GM23338 (cell line): ENCODE data around the gene GLI1.

Source experiments
- CREB1 ChIP-seq: fragments of 250-450 bp; sonication (Bioruptor Pico); IDR thresholded peaks from 2 replicates; pipeline ENCODE4 v1.5.0; 2020; ENCODE audit warnings: low read depth, mild to moderate bottlenecking, moderate library complexity
- CTCF ChIP-seq, 2 experiments: fragments of 200-600 bp in 1 of 2; sonication (generic) in 1 of 2; conservative IDR thresholded peaks; 2 replicates each; pipeline versions ENCODE4 v1.5.1 to v1.6.1; 2016 to 2017; ENCODE audit warnings: antibody characterized with exemption in 2 of 2, low read depth in 2 of 2, mild to moderate bottlenecking in 2 of 2, moderate library complexity in 1 of 2
- ETS1 ChIP-seq: IDR thresholded peaks from 2 replicates; pipeline ENCODE4 v1.6.1; 2016; ENCODE audit warnings: antibody characterized with exemption
- EZH2 ChIP-seq: fragments of 200-600 bp; sonication (generic); IDR thresholded peaks from one replicate; pipeline ENCODE4 v1.8.0; 2017; ENCODE audit warnings: antibody characterized with exemption, mild to moderate bottlenecking, low read depth; ENCODE audit not compliant: unreplicated experiment
- EZH2phosphoT487 ChIP-seq: fragments of 200-600 bp; sonication (generic); IDR thresholded peaks from one replicate; pipeline ENCODE4 v1.8.1; 2018; ENCODE audit warnings: antibody characterized with exemption; ENCODE audit not compliant: unreplicated experiment
- JUNB ChIP-seq: IDR thresholded peaks from one replicate; pipeline ENCODE4 v1.6.1; 2016; ENCODE audit warnings: antibody characterized with exemption; ENCODE audit not compliant: unreplicated experiment
- POLR2AphosphoS5 ChIP-seq: IDR thresholded peaks from 2 replicates; pipeline ENCODE4 v1.6.1; 2016; ENCODE audit warnings: antibody characterized with exemption, low read depth
- REST ChIP-seq: IDR thresholded peaks from one replicate; pipeline ENCODE4 v1.6.1; 2018; ENCODE audit warnings: antibody characterized with exemption; ENCODE audit not compliant: unreplicated experiment
- STAT1 ChIP-seq: IDR thresholded peaks from one replicate; pipeline ENCODE4 v1.6.1; 2016; ENCODE audit warnings: antibody characterized with exemption; ENCODE audit not compliant: unreplicated experiment
- ZNF114 ChIP-seq: fragments of 250-450 bp; sonication (Bioruptor Pico); IDR thresholded peaks from 2 replicates; pipeline ENCODE4 v1.5.0; 2020; ENCODE audit warnings: mild to moderate bottlenecking, moderate library complexity
- ZNF462 ChIP-seq: fragments of 250-450 bp; sonication (Bioruptor Pico); IDR thresholded peaks from 2 replicates; pipeline ENCODE4 v1.5.0; 2020; ENCODE audit warnings: mild to moderate bottlenecking, moderate library complexity

GRCh38 chr12:57479376-57480115 lies 20.0 kb downstream of the GLI1 start, which contains the start of gene ARHGAP9:
- TF ChIP-seq POLR2AphosphoS5 = no peak
- no peak for TF ChIP-seq EZH2phosphoT487
- TF ChIP-seq CTCF (conservative IDR thresholded peaks at IDR 0.05; ENCODE audit: low read depth in 2 of 2) = no peak
- no peak for TF ChIP-seq REST
- TF ChIP-seq ZNF462 (CRISPR knock-in tag) = no peak
- no peak for TF ChIP-seq ZNF114 (CRISPR knock-in tag)
- TF ChIP-seq EZH2 = no peak
- TF ChIP-seq CREB1 = no peak
- TF ChIP-seq JUNB = no peak
- no peak for TF ChIP-seq ETS1
- no peak for TF ChIP-seq STAT1
